Stimulated activated CD4-positive, alpha-beta T cell treated with anti-CD3 and anti-CD28 coated beads, Interleukin-1b, Interleukin-23, amount 100 ng/mL, for 1 hour (primary cell): ENCODE results near the gene LCN10.
"Not testable (repeated sequence)": the region's sequence is repeated elsewhere in the genome, so short reads cannot be mapped to it uniquely, and the experiment has no call there.

ENCODE experiments used
- DNase-seq, 2 donors: peaks; one replicate each; pipeline ENCODE4 v3.0.0-alpha.2; 2020; ENCODE audit warnings: low read depth in 2 of 2

The LCN10 gene

GRCh38 chr9:136742591-136743391 lies at the start of gene LCN10:
Gene LCN10, minus strand, starts transcription at chr9:136742940. Its CDS starts 37 bp downstream, at chr9:136742903.
- DNase-seq = no peak

- DNase-seq = peak; percentile 22 to 48
Observed at GRCh38 chr9:136791516-136792276, 49.0 kb upstream of the LCN10 start.

GRCh38 chr9:136790640-136791515 lies 48.1 kb upstream of the LCN10 start, which contains the start of gene TMEM141:
Gene TMEM141, plus strand, starts transcription at chr9:136791344. Its CDS starts 27 bp downstream, at chr9:136791371.
- peak; percentile 99 to 100 for DNase-seq

GRCh38 chr9:136789523-136789937 lies 46.8 kb upstream of the LCN10 start:
- DNase-seq = no peak

GRCh38 chr9:136788644-136789522 lies 46.1 kb upstream of the LCN10 start:
- DNase-seq = not testable (repeated sequence)

GRCh38 chr9:136787690-136788400 lies 45.1 kb upstream of the LCN10 start:
- peak in 1 of 2 donors; percentile 43 for DNase-seq

GRCh38 chr9:136786983-136787382 lies 44.2 kb upstream of the LCN10 start:
- DNase-seq = not testable (repeated sequence)

GRCh38 chr9:136786451-136786850 lies 43.7 kb upstream of the LCN10 start:
- no peak for DNase-seq

- DNase-seq = not testable (repeated sequence)
Observed at GRCh38 chr9:136785565-136786355, 43.0 kb upstream of the LCN10 start.

GRCh38 chr9:136784997-136785361 lies 42.2 kb upstream of the LCN10 start:
- no peak for DNase-seq

- no peak for DNase-seq
Observed at GRCh38 chr9:136784249-136784996, 41.7 kb upstream of the LCN10 start.

GRCh38 chr9:136782452-136782851 lies 39.7 kb upstream of the LCN10 start:
- no peak for DNase-seq

GRCh38 chr9:136779808-136780207 lies 37.1 kb upstream of the LCN10 start:
- no peak for DNase-seq

GRCh38 chr9:136777359-136777758 lies 34.6 kb upstream of the LCN10 start:
- DNase-seq = no peak

- no peak for DNase-seq
Observed at GRCh38 chr9:136776947-136777346, 34.2 kb upstream of the LCN10 start.

- DNase-seq = no peak
Observed at GRCh38 chr9:136775191-136775590, 32.5 kb upstream of the LCN10 start.

GRCh38 chr9:136774416-136775045 lies 31.8 kb upstream of the LCN10 start:
- DNase-seq = no peak

GRCh38 chr9:136773386-136774044 lies 30.8 kb upstream of the LCN10 start:
- no peak for DNase-seq
